Measurements from ENCODE around the gene ARMC2.
"Not testable (repeated sequence)": the region's sequence is repeated elsewhere in the genome, so short reads cannot be mapped to it uniquely, and the experiment has no call there.

ARMC2 gene

DNA sequence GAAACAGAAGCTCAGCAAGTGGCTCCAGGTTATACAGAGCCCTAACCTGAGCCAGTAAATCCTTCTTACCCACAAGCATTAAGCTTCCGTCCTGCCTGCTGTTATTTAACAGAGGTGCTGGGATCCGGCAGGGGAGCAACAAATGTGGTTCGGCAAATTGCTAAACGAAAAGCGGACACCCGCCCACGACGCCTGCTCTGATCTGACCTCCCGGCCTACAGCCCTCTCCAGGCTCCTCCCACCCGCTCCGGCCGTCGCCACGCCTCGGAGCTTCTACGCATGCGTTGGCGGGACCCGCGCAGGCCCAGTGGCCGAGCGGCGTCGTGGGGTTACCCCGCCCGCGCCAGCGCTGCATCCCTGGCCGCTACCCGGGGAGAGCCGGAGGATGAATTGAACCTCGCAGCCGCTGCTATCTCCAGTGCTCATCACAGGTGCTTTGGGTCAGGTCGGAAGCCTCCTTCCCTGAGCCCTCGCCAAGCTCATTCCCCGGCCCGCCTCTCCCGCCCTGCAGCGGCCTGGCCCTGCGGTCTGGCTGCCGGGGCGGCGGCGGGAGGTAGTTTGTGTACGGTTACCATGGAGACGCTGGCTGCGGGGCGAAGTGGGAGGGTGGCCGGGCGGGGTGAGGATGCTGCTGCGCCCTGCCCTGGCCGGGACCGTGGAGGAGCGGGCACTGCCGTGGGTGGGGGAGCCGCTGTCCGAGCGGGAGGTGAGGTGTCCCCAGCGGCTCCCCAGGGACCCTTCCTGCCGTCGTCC, at the start of gene ARMC2:
TSS of gene ARMC2 (plus strand) at position 307 of the 753 bp plus-strand sequence. CDS start 5,846 bp downstream, outside the sequence.
- peak; percentile 81 for DNase-seq

GRCh38 chr6:108798670-108799353, 49.4 kb upstream of the ARMC2 start:
- peak; percentile 30 for DNase-seq

DNA sequence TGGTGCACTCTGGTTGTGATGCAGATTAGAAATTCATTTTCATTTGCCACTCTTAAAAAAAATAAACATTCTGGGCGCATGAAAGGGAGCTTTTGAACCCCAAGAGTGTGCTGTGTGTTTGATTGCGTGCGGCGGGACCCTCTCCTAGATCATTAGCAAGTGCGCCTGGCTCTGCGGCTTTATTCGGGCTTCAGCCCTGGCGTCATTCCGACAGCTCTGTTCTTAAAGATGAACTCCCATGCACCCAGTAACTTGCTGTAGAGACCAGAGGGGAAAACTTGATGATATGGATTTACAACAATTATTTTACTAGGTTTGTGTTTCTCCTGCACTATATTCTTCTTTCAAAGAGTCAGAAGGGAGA, 48.9 kb upstream of the ARMC2 start:
- DNase-seq: no peak

DNA sequence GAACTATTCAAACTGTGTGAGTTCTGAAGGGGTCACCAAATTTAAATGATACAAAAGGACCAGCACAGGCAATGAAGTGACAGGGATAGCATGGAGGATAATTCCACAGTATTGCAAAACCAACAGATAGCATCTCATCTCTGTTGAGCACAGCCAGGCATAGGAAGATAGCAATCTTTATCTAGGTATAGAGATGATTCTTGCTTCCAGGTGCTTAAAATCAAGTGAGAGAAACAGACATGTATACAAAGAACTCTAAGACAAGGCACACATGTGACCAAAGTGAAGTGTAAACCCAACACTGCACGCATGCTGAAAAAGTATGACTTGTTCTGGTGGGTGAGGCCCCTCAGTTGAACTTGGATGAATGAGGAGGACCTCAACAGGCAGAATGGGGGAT, 48.4 kb upstream of the ARMC2 start:
- DNase-seq: no peak

GRCh38 chr6:108800427-108800864, 47.8 kb upstream of the ARMC2 start:
- no peak for DNase-seq

DNA sequence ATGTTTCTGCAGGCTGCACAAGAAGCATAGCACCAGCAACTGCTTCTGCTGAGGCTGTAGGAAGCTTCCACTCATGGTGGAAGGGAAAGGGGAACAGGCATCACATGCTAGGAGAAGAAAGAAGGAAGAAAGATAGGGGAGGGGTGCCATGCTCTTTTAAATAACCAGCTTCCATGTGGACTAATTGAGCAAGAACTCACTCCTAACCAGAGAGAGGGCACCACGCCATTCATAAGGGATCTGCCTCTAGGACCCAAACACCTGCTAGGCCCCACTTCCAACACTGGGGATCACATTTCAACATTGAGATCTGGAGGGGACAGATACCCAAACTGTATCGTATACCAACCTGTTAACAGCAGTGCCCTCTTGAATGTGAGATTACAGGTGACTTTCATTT, 46.9 kb upstream of the ARMC2 start:
- DNase-seq: no peak

DNA sequence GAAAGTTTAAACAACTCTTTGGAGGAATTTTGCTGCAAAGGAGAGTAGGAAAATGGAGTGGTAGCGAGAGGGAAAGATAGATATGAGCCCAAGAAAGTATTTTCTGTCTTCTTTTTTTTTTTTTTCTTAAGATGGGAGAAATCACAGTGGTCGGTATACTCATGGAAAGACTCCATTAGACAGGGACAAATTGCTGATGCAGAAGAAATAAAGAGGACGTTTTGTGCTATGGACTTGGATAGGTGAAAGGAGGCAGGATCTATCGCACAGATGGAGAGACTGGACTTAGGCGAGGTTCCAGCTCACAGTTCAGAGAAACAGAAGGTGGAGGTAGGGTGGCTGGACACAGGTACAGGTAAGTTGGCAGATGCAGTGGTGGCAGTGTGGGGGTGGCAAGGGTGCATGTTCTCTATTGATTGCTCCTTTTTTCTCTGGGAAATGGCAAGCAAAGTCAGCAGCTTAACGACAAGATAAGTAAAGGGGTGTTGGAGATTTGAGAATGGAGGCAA, 44.2 kb upstream of the ARMC2 start:
- no peak for DNase-seq

- no peak for DNase-seq
These were observed 43.3 kb upstream of the ARMC2 start for GRCh38 chr6:108804956-108805355.

DNA sequence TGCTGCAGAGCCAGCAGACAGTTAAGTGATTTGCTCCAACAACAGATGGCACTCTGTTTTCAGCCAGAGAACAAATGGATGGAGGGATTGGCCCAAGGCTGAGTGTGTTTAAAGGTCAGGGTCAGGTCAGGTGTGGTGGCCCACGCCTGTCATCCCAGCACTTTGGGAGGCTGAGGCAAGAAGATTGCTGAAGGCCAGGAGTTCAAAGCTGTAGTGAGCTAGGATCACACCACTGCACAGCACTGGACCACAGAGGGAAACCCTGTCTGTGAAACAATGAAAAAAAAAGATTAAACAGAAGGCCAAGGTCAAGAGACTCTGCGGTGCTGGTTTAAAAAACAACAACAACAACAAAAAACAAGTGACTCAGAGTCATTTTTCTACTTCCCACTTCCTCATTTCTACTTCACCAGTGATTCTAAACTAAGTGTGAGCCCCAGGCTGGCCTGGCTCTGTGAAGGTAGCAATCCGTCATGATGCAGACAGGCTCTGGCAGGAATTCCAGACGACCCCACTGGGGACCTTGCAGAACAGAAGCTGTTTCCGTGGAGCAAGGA, 42.5 kb upstream of the ARMC2 start:
- DNase-seq: no peak

GRCh38 chr6:108806171-108806570, 42.1 kb upstream of the ARMC2 start:
- no peak for DNase-seq

GRCh38 chr6:108806665-108807064, 41.6 kb upstream of the ARMC2 start:
- no peak for DNase-seq

GRCh38 chr6:108807928-108808327, 40.3 kb upstream of the ARMC2 start:
- no peak for DNase-seq

- no peak for DNase-seq
These were observed 39.0 kb upstream of the ARMC2 start for GRCh38 chr6:108809211-108809610.

DNA sequence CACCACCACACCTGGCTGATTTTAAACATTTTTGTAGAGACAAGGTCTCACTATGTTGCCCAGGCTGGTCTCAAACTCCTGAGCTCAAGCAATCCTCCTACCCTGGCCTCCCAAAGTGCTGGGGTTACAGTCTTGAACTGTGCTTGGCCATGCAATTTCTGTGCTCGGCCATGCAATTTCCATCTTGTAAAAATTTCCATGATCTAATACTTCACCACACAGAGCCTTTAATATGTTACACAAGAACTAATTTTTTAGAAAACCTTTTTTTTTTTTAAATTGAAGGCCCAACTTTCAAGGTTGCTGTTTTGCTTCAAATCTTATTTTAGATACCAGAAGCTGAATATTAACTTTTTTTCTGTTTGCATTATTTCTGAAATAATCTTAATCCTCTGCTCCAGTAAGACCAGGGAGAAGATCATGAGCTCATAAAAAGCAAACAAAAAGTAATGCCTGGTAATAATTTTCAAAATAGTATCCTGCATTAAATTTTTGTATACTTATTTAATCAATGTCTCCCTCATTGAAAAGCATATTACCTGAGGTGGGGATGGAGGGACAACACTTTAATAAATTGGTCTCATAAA, 38.1 kb upstream of the ARMC2 start:
- no peak for DNase-seq

DNA sequence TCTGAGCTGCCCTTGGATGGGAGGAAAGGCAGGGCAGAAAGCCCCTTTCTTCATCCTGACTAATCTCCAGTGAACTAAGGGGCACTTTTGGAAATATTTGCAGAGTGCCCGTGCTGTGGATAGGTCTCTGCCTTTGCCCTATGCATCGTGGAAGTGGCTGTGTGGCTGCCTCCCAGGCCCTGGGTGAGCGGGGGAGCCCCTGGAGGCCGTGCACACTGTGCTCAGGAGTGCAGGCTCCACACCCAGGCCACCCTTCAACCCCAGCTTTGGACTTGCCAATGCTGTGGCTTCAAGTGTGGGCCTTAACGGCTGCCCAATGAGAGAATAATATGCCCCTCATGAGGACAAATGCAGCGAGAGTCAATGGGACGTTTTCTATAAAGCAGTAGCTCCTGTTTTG, 36.7 kb upstream of the ARMC2 start:
- DNase-seq: no peak

DNA sequence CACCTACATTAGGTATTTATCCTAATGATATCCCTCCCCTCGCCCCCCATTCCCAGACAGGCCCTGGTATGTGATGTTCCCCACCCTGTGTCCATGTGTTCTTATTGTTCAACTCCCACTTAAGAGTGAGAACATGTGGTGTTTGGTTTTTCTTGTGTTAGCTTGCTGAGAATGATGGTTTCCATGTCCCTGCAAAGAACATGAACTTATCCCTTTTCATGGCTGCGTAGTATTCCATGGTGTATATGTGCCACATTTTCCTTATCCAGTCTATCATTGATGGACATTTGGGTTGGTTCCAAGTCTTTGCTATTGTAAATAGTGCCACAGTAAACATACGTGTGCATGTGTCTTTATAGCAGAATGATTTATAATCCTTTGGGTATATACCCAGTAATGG, 35.0 kb upstream of the ARMC2 start:
- DNase-seq: not testable (repeated sequence)

DNA sequence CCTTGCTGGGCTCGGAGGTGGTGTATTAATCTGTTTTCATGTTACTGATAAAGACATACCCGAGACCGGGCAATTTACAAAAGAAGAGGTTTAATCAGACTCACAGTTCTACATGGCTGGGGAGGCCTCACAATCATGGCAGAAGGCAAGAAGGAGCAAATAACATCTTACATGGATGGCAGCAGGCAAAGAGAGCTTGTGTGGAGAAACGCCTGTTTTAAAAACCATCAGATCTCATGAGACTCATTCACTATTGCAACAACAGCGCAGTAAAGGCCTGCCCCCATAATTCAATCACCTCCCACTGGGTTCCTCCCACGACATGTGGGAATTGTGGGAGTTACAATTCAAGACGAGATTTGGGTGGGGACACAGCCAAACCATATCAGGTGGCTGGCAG, 30.9 kb upstream of the ARMC2 start:
- DNase-seq: not testable (repeated sequence)

DNA sequence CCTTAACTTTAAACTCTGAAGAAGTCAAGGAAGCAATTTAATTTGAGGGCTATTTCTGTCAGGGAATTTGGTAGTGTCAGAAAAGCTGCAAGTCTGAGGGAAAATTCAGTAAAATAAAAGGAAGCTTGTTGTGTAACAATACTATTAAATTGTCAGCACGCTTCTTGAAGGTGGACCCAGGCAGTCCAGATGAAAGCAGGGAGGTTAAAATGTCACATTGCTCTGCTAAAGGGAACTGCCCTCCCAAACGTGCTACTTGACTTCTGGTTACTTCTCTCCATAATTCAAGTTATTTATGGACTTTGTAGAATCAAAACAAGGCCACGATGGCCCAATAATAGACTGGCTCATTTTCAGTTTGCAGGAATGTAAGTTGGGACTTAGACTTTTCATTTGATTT, 28.2 kb upstream of the ARMC2 start:
- DNase-seq: no peak

DNA sequence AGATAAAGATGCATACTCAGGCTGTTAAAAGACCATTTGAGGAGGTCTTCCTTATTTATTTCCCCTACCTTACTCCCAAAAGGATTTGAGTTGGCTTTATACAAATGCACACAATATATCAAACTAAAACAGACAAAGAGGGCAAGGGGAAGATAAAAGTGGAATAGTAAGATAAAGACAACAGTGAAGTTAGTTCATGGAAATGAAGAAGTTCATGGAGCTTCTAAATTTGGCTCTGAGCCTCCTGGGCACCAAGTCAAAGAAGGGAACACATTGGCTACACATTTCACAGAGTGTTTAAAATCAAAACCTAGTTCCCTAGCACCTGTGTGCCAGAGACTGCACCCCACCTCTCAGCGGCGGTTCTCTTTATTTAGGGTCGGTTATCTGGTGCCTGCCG, 25.8 kb upstream of the ARMC2 start:
- no peak for DNase-seq

GRCh38 chr6:108825326-108825725, 22.9 kb upstream of the ARMC2 start:
- no peak for DNase-seq

DNA sequence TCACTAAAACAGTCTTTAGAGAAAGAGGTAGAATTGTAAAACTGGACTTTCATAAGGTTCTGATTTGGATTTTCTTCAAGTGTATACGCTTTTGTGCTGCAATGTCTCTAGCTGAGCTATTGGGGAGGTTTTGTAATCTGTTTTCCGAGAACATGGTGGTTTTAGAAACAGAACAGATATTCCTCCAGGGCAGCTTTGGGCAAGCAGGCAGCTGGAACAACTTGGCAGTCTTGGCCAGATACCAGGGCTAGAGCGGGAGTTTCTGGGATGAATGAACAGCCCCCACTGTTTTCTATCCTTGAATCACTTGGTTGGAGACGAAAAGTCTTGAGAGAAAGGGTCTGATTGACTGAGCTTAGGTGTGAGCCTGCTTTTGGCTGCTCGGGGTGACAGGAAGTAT, 17.1 kb upstream of the ARMC2 start:
- DNase-seq: no peak

GRCh38 chr6:108832738-108833137, 15.5 kb upstream of the ARMC2 start:
- no peak for DNase-seq

DNA sequence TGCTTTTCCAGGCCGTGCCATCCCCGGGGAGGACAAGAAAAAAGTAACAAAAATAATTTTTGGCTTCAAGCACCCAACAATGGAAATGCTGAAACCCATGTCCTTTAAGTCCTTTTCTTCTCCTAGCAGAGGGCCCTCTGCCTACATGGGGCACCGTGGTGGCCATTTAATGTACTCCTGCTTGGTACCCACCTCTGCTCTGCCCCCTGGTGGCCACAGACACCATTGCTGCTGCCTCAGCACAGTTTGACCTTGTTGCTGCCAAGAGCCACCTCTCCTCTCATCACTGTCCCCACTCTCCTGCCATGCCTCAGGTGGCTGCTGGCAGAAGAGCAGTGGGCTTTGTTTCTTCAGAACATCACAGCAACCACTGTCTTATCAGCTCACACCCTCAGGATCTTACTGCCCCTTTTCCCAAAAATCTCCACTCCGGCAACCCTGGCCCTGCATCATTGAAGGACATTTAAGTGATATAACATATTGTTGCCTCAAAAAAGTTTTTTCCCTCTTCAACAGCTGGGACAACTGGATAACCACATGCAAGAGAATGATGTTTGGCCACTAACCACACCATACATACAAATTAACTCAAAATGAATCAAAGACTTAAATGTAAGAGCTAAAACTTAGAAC, 12.9 kb upstream of the ARMC2 start:
- peak; percentile 77 for DNase-seq

Measured in stimulated activated naive CD4-positive, alpha-beta T cell treated with Interleukin-2 at 50 U/mL for 16 hours (primary cell).